Transverse colon (tissue), 4 donors: ENCODE data around the gene CMTM6. TPM values are rescaled to one million over a fixed set of nuclear protein-coding genes. Genes with fewer than 3 reads are reported as not detected.

Source experiments
- DNase-seq: peaks from one replicate; pipeline ENCODE4 v3.0.0-alpha.2; 2019
- H3K27ac ChIP-seq, 4 donors: fragments of 200-600 bp; sonication (generic); 2 replicates each; pipeline ENCODE4 v1.5.1; 2016 to 2018; ENCODE audit warnings: inconsistent platforms in 4 of 4
- H3K27me3 ChIP-seq: fragments of 200-600 bp; sonication (generic); 2 replicates; pipeline ENCODE4 v1.5.1; 2017; ENCODE audit warnings: inconsistent platforms
- H3K36me3 ChIP-seq, 4 donors: fragments of 200-600 bp; sonication (generic); 2 replicates each; pipeline ENCODE4 v1.5.1; 2017 to 2019; ENCODE audit warnings: inconsistent platforms in 4 of 4
- H3K4me1 ChIP-seq, 4 donors: fragments of 200-600 bp; sonication (generic); 2 replicates each; pipeline ENCODE4 v1.5.1; 2017 to 2020; ENCODE audit warnings: inconsistent platforms in 4 of 4
- H3K4me3 ChIP-seq, 4 donors: fragments of 200-600 bp; sonication (generic); 1 replicate in 1 of 4; 2 replicates in 3 of 4; pipeline versions ENCODE4 v1.5.1 to v1.6.1; 2017 to 2019; ENCODE audit warnings: inconsistent platforms in 4 of 4
- H3K9me3 ChIP-seq, 2 donors: fragments of 200-600 bp; sonication (generic); 2 replicates each; pipeline ENCODE4 v1.5.1; 2017 to 2019; ENCODE audit warnings: inconsistent platforms in 2 of 2
- CTCF ChIP-seq, 5 experiments: fragments of 200-600 bp in 3 of 5; fragments of 450-650 bp in 2 of 5; sonication (generic) in 3 of 5; IDR thresholded peaks; 1 replicate in 2 of 5; 2 replicates in 3 of 5; pipeline ENCODE4 v1.5.1; 2016 to 2017; ENCODE audit warnings: antibody characterized with exemption in 5 of 5, inconsistent platforms in 3 of 5, mild to moderate bottlenecking in 2 of 5, moderate library complexity in 1 of 5
- EP300 ChIP-seq: sonication (generic); formaldehyde crosslinking; IDR thresholded peaks from one replicate; pipeline ENCODE4 v1.6.1; 2017; ENCODE audit warnings: antibody characterized with exemption, low read depth
- POLR2A ChIP-seq: fragments of 450-650 bp; IDR thresholded peaks from one replicate; pipeline ENCODE4 v1.6.1; 2016; ENCODE audit warnings: antibody characterized with exemption, mild to moderate bottlenecking, moderate library complexity
- POLR2AphosphoS5 ChIP-seq, 3 donors: sonication (generic); formaldehyde crosslinking; IDR thresholded peaks; one replicate each; pipeline ENCODE4 v1.6.1; 2016; ENCODE audit warnings: antibody characterized with exemption in 3 of 3
- WGBS, 2 donors: methylation state at CpG; one replicate each; pipeline ENCODE4 v1.1.5; 2018; ENCODE audit warnings: low coverage in 1 of 2; 5-methylcytosine and 5-hydroxymethylcytosine counted together
- in situ Hi-C, 4 donors: fragments of 200-750 bp; cut with MboI; loops; one replicate each; pipeline versions ENCODE4 v1.15.0 to v1.15.1; 2017; ENCODE audit warnings: low sequenced_read_pairs in 3 of 4, low pct_ligation_motif_present in 1 of 4, low pct_unique_long_range_greater_than_20kb in 1 of 4
- intact Hi-C: fragments of 100-400 bp; cut with DNase I; formaldehyde crosslinking; loops from one replicate; pipeline ENCODE4 v1.15.1; 2023; ENCODE audit warnings: low total_unique reads
- small RNA-seq, 4 donors: library from RNA; depleted of rRNA; stranded (forward); fragments of <200 nt; gene quantifications; one replicate each; pipeline ENCODE3, GENCODE V24; 2016
- total RNA-seq, 4 donors: library from RNA; depleted of rRNA; stranded (reverse); fragments of >200 nt; gene quantifications; one replicate each; pipeline ENCODE4 v1.1.0, GENCODE V29; 2016

CMTM6 gene
- total RNA-seq, 4 donors from 2014 or later = 13.8 to 68.9 (median 43.6) TPM

GRCh38 chr3:32434206-32434605 lies 68.4 kb downstream of the CMTM6 start:
- WGBS, 2 donors = 95 to 100% methylated on average over 4 of the region's 4 CpGs
- Histone ChIP-seq H3K27ac (no peak overlapping the region), H3K4me1 (peaks cover 0 to 6% (median 0%) of the 10 kb centered on the region in 4 donors), H3K27me3 (no peaks in the 10 kb centered on the region), H3K36me3 (no peaks in the 10 kb centered on the region), H3K4me3 (no peak overlapping the region), H3K9me3 (no peaks in the 10 kb centered on the region)
- in situ Hi-C loops = no loop called here
- intact Hi-C loops = no loop called here
- no peak for DNase-seq
- no peak for TF ChIP-seq POLR2AphosphoS5 (IDR thresholded peaks at IDR 0.05)
- TF ChIP-seq CTCF (IDR thresholded peaks at IDR 0.05) = no peak
- no peak for TF ChIP-seq EP300
- TF ChIP-seq POLR2A = no peak

GRCh38 chr3:32432711-32433530 lies 69.7 kb downstream of the CMTM6 start:
- TF ChIP-seq EP300 (no peak), POLR2AphosphoS5 (IDR thresholded peaks at IDR 0.05) (peak in 1 of 3 donors; percentile 13)
- Histone ChIP-seq H3K27me3 (no peaks in the 10 kb centered on the region), H3K9me3 (no peaks in the 10 kb centered on the region), H3K36me3 (no peaks in the 10 kb centered on the region), H3K4me3 (no peak overlapping the region), H3K27ac (peak overlapping the region; percentile 23 to 67 (median 37)), H3K4me1 (peaks cover 0 to 9% (median 0%) of the 10 kb centered on the region in 4 donors)
- 83 to 84% methylated on average over 6 to 12 of the region's 12 CpGs for WGBS, 2 donors
- intact Hi-C loops = no loop called here
- in situ Hi-C loops = no loop called here
- DNase-seq = no peak

GRCh38 chr3:32432045-32432710 lies 70.5 kb downstream of the CMTM6 start:
- Histone ChIP-seq H3K4me1 (peaks cover 0 to 9% (median 0%) of the 10 kb centered on the region in 4 donors), H3K27ac (peak overlapping the region in 3 of 4 donors; percentile 23 to 67 (median 48)), H3K9me3 (no peaks in the 10 kb centered on the region), H3K4me3 (no peak overlapping the region), H3K27me3 (no peaks in the 10 kb centered on the region), H3K36me3 (no peaks in the 10 kb centered on the region)
- 94 to 100% methylated on average over 4 to 6 of the region's 6 CpGs for WGBS, 2 donors
- no peak for TF ChIP-seq POLR2A
- TF ChIP-seq EP300 = no peak
- no peak for TF ChIP-seq POLR2AphosphoS5 (IDR thresholded peaks at IDR 0.05)
- no peak for TF ChIP-seq CTCF (IDR thresholded peaks at IDR 0.05)
- DNase-seq = no peak
- intact Hi-C loops (no loop called here), in situ Hi-C loops (no loop called here)

GRCh38 chr3:32431481-32431880 lies 71.2 kb downstream of the CMTM6 start:
- Histone ChIP-seq H3K36me3 (no peaks in the 10 kb centered on the region), H3K27ac (no peak overlapping the region), H3K27me3 (no peaks in the 10 kb centered on the region), H3K4me3 (no peak overlapping the region), H3K4me1 (peaks cover 0 to 9% (median 0%) of the 10 kb centered on the region in 4 donors), H3K9me3 (no peaks in the 10 kb centered on the region)
- in situ Hi-C loops (no loop called here), intact Hi-C loops (no loop called here)
- TF ChIP-seq POLR2A (no peak), EP300 (no peak), CTCF (IDR thresholded peaks at IDR 0.05) (no peak), POLR2AphosphoS5 (IDR thresholded peaks at IDR 0.05) (no peak)
- 88% methylated on average over 3 of the region's 3 CpGs; no CpG with 5 or more reads in 1 of the 2 donors for WGBS, 2 donors
- no peak for DNase-seq

Small RNA genes within 50 kb of the gene (small RNA-seq; reads per million reads assigned to genes)
- 0 to 0.28 (median 0) reads per million in 4 donors for gene MIR548AY

Other genes with a start within 250 kb of the CMTM6 start
- 10 to 100 TPM in 2 of 4 donors, 1 to 10 TPM in 2; 3.4 to 16.0 (median 7.1) TPM for gene CMTM7, start 111.0 kb downstream of the CMTM6 start, total RNA-seq
- gene DYNC1LI1, start 68.0 kb upstream of the CMTM6 start, total RNA-seq = 10 to 100 TPM in 2 of 4 donors, 1 to 10 TPM in 2; 2.4 to 25.9 (median 12.1) TPM
- gene CNOT10, start 182.3 kb upstream of the CMTM6 start, total RNA-seq = 10 to 100 TPM; 13.8 to 34.6 (median 25.2) TPM